ENCODE data around the gene KLHDC7B. TPM values are rescaled to one million over a fixed set of nuclear protein-coding genes. Genes with fewer than 3 reads are reported as not detected.

Gene KLHDC7B
- total and polyA plus RNA-seq, 12 donors = 0.06 to 0.69 (median 0.19) TPM; not detected in 2

DNA sequence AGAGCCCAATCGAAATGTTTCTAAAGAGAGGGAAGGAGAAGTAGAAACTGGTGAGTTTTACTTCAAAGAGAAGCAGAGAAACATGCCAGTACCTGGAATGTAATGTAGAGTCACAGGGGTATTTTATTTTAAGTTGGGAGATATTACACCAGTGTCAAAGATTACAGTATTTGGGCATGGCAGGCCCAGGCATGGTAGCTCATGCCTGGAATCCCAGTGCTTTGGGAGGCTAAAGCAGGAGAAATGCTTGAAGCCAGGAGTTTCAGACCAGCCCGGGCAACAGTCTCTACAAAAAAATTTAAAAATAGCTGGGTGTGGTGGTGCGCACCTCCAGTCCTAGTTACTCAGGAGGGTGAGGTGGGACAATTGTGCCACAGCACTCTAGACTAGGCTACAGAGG is 14.3 kb downstream of the KLHDC7B start:
- no peak for TF ChIP-seq POLR2A (IDR thresholded peaks at IDR 0.05)
- TF ChIP-seq, protein P1, sequence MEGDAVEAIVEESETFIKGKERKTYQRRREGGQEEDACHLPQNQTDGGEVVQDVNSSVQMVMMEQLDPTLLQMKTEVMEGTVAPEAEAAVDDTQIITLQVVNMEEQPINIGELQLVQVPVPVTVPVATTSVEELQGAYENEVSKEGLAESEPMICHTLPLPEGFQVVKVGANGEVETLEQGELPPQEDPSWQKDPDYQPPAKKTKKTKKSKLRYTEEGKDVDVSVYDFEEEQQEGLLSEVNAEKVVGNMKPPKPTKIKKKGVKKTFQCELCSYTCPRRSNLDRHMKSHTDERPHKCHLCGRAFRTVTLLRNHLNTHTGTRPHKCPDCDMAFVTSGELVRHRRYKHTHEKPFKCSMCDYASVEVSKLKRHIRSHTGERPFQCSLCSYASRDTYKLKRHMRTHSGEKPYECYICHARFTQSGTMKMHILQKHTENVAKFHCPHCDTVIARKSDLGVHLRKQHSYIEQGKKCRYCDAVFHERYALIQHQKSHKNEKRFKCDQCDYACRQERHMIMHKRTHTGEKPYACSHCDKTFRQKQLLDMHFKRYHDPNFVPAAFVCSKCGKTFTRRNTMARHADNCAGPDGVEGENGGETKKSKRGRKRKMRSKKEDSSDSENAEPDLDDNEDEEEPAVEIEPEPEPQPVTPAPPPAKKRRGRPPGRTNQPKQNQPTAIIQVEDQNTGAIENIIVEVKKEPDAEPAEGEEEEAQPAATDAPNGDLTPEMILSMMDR (IDR thresholded peaks at IDR 0.05) = no peak
- intact Hi-C loops (cut with DNase I) = no loop called here
- Histone ChIP-seq H3K36me3 (replicated peaks in 1 of 2) (no peaks in the 10 kb centered on the region), H3K4me3 (no peak overlapping the region), H3K9me3 (replicated peaks in 1 of 3) (no peaks in the 10 kb centered on the region), H3K27me3 (no peaks in the 10 kb centered on the region), H3K4me1 (replicated peaks in 1 of 2) (peaks cover 6 to 8% of the 10 kb centered on the region in 2 donors), H3K27ac (no peak overlapping the region)
- 78 to 90% (median 86%) methylated on average over 3 of the region's 3 CpGs for WGBS, 4 donors
- DNase-seq = no peak

DNA sequence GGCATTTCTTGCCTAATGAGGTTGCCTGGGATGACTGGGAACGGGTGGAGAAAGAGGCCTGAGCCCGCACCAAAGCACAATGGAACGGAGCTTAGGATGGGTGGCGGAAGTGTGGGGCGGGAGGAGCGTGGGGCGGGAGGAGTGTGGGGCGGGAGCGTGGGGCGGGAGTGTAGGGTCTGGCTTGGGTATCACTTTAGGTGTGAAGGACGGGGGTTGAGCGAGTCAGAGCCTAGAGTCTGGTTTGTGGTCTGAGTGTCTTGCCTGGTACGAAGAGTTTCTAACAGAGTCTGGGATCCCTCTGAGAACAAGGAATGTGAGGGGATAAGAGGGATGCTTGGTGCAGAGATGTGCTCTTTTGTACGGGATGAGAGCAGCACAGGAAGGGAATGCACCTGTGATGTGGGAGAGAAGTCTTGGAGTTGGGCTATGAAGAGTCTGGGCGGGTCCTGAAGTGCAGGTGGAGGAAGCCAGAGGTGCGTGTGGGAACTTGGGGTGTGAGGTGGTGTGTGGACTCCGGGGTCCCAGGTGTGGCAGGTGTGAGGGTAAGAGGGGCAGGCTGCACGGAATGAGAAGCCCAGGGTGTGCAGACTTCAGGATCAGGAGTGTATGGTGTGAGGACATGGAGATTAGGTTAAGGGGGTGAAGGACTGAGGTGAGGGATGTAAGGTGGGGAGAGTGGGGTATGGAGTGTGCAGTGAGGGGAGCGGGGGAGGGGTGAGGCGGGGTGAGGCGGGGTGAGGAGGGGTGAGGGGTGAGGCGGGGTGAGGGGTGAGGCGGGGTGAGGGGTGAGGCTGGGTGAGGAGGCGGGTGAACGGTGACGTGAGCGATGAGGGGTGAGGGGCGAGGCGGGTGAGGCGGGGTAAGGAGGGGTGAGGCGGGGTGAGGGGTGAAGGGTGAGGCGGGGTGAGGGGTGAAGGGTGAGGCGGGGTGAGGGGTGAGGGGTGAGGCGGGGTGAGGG is 16.0 kb downstream of the KLHDC7B start:
- Histone ChIP-seq H3K27me3 (no peaks in the 10 kb centered on the region), H3K27ac (no peak overlapping the region), H3K4me1 (replicated peaks in 1 of 2) (peaks cover 6 to 8% of the 10 kb centered on the region in 2 donors), H3K9me3 (replicated peaks in 1 of 3) (no peaks in the 10 kb centered on the region), H3K36me3 (replicated peaks in 1 of 2) (no peaks in the 10 kb centered on the region), H3K4me3 (no peak overlapping the region)
- intact Hi-C loops (cut with DNase I) = no loop called here
- TF ChIP-seq, protein P1 (IDR thresholded peaks at IDR 0.05) = no peak
- TF ChIP-seq POLR2A (IDR thresholded peaks at IDR 0.05) = no peak
- peak in 1 of 7 donors; percentile 24 for DNase-seq
- 81 to 88% (median 85%) methylated on average over 18 to 21 of the region's 34 CpGs for WGBS, 4 donors

DNA sequence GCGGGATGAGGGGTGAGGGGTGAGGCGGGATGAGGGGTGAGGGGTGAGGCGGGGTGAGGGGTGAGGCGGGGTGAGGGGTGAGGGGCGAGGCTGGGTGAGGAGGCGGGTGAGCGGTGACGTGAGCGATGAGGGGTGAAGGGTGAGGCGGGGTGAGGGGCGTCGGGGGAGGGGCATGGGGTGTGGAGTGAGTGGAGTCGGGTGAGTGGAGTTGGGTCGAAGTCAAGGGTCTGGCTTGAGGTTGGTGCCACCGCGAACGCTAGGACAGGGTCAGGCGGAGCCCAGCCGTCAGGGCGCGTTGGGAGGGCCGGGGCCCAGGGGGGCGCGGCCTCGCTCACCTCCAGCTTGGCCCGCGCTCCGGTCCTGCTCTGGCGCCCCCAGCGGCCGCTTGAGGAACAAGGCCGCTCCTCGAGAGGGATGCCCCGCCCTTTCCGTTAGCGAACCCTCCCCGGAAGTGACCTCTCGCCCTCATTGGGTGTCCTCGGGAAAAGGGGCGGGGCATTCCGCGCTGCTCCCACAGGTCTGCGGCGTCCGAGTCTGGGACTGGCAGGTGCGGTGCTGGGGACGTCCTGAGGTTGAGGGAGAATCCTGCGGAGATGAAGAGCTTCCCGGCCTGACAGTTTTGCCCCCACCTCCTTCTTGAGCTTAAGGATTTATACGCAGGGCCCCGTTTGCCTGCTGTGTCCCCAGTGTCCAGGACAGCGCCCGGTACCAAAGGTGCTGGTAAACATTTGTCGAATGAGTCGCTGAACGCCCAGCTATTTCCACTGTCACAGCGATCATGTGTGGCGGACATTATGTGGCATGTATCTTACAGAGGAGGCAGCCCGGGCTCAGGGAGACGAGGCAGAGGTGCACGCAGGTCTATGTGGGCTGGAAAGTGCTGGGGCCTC is 17.1 kb downstream of the KLHDC7B start, which contains the start of gene SYCE3:
TSS of gene SYCE3 (minus strand) at position 397 of the 890 bp plus-strand sequence. CDS start 6,514 bp downstream, outside the sequence.
- peak in 1 of 2 donors; percentile 85 for TF ChIP-seq POLR2A (IDR thresholded peaks at IDR 0.05)
- TF ChIP-seq, protein P1 (IDR thresholded peaks at IDR 0.05) = peak; percentile 74 to 97 (median 96)
- peak within 1 kb of the TSS in 4 of 5 donors; percentile 42 to 79 (median 66) for H3K27ac ChIP-seq
- intact Hi-C loops (cut with DNase I) = no loop called here

More for the DNA sequence above, 17.1 kb downstream of the KLHDC7B start, which contains the start of gene SYCE3:
- Histone ChIP-seq H3K4me1 (replicated peaks in 1 of 2) (peaks cover 6 to 8% of the 10 kb centered on the region in 2 donors), H3K4me3 (peak within 1 kb of the TSS; percentile 13 to 74 (median 44)), H3K27me3 (no peaks in the 10 kb centered on the region), H3K36me3 (replicated peaks in 1 of 2) (no peaks in the 10 kb centered on the region), H3K9me3 (replicated peaks in 1 of 3) (no peaks in the 10 kb centered on the region)
- 3 to 9% (median 5%) methylated on average over 21 to 59 of the region's 61 CpGs for WGBS, 4 donors
- DNase-seq = peak; percentile 97 to 99 (median 98)

Measured in adrenal gland (tissue), 12 donors.